OCI-LY7 (cell line): ENCODE results near the gene PON1. TPM values are rescaled to one million over a fixed set of nuclear protein-coding genes. Genes with fewer than 3 reads are reported as not detected.

Experiments used
- BruUV-seq: library from RNA; stranded (reverse); fragments of 400-500 nt; replicated peaks from 2 replicates; lab custom pipeline; 2021; lab: Mats Ljungman, UMichigan
- CTCF ChIA-PET: fragments of 300-600 bp; sonication (Branson Sonifier 250); formaldehyde crosslinking; loops from one replicate; lab custom pipeline; 2022; ENCODE audit warnings: antibody characterized with exemption; ENCODE audit not compliant: unreplicated experiment; lab: Charles Lee
- POLR2A ChIA-PET: fragments of 300-600 bp; sonication (Branson Sonifier 250); formaldehyde crosslinking; loops from one replicate; lab custom pipeline; 2022; ENCODE audit warnings: antibody characterized with exemption; lab: Charles Lee
- DNase-seq: peaks from one replicate; pipeline ENCODE4 v3.0.0-alpha.2; 2015; ENCODE audit warnings: low spot score
- H2AFZ ChIP-seq: fragments of 200-600 bp; sonication (generic), shearing (Covaris generic); 2 replicates; pipeline ENCODE4 v1.6.1; 2014; ENCODE audit warnings: mild to moderate bottlenecking, antibody characterized with exemption, low read length, moderate library complexity
- H3K27ac ChIP-seq: fragments of 200-600 bp; sonication (generic); 2 replicates; pipeline ENCODE4 v1.5.1; 2014; ENCODE audit warnings: mixed run types, low read depth, mild to moderate bottlenecking, moderate library complexity, low read length, inconsistent platforms; ENCODE audit not compliant: poor library complexity, severe bottlenecking
- H3K36me3 ChIP-seq: fragments of 200-600 bp; sonication (generic); 2 replicates; pipeline ENCODE4 v1.6.1; 2014; ENCODE audit warnings: mild to moderate bottlenecking, antibody characterized with exemption, low read length, moderate library complexity, mixed read lengths; ENCODE audit not compliant: insufficient read depth
- H3K4me1 ChIP-seq: fragments of 200-600 bp; sonication (generic); 2 replicates; pipeline ENCODE4 v1.5.1; 2014; ENCODE audit warnings: mild to moderate bottlenecking, low read length; ENCODE audit not compliant: insufficient read depth, poor library complexity, severe bottlenecking
- H3K4me2 ChIP-seq: fragments of 200-600 bp; sonication (generic); 2 replicates; pipeline ENCODE4 v1.6.1; 2014; ENCODE audit warnings: mild to moderate bottlenecking, low read length
- H3K4me3 ChIP-seq: fragments of 200-600 bp; sonication (generic); 2 replicates; pipeline ENCODE4 v1.5.1; 2014; ENCODE audit warnings: mild to moderate bottlenecking, low read depth, low read length; ENCODE audit not compliant: poor library complexity, severe bottlenecking
- H3K79me2 ChIP-seq: fragments of 200-600 bp; sonication (generic); 2 replicates; pipeline ENCODE4 v1.6.1; 2016; ENCODE audit warnings: low read depth, mild to moderate bottlenecking, low read length, moderate library complexity, mixed read lengths; ENCODE audit not compliant: insufficient read depth
- H3K9me2 ChIP-seq: fragments of 200-600 bp; sonication (generic); 2 replicates; pipeline ENCODE4 v1.6.1; 2016; ENCODE audit warnings: mild to moderate bottlenecking, low read length, mixed read lengths; ENCODE audit not compliant: insufficient read depth
- H3K9me3 ChIP-seq: fragments of 200-600 bp; sonication (generic); 2 replicates; pipeline ENCODE4 v1.6.1; 2014; ENCODE audit warnings: mild to moderate bottlenecking, mixed run types, low read length, mixed read lengths
- H4K20me1 ChIP-seq: fragments of 200-600 bp; sonication (generic); 2 replicates; pipeline ENCODE4 v1.6.1; 2014; ENCODE audit warnings: mild to moderate bottlenecking, antibody characterized with exemption, low read length, moderate library complexity, mixed read lengths; ENCODE audit not compliant: insufficient read depth
- CTCF ChIP-seq: fragments of 200-600 bp; sonication (generic); conservative IDR thresholded peaks from 2 replicates; pipeline ENCODE4 v1.5.1; 2014; ENCODE audit warnings: mild to moderate bottlenecking, antibody characterized with exemption, low read length, moderate library complexity, mixed read lengths
- EZH2phosphoT487 ChIP-seq: fragments of 200-600 bp; sonication (generic); IDR thresholded peaks from 2 replicates; pipeline ENCODE4 v1.6.1; 2018; ENCODE audit warnings: low read depth, borderline replicate concordance, mild to moderate bottlenecking, mixed run types, antibody characterized with exemption, low read length, moderate library complexity, mixed read lengths
- intact Hi-C: fragments of 100-400 bp; cut with micrococcal nuclease; formaldehyde crosslinking; loops from one replicate; pipeline ENCODE4 v1.10.0; 2022; ENCODE audit not compliant: unreplicated experiment
- total RNA-seq, 2 experiments: library from RNA; depleted of rRNA in 1 of 2; stranded (reverse); fragments of >200 nt in 1 of 2; shearing (Covaris generic) in 1 of 2; gene quantifications; 2 replicates each; pipeline ENCODE4 v1.2.3, GENCODE V29; 2014 to 2022

The PON1 gene
- total RNA-seq, 2 experiments from 2014 or later, result not detected

- Histone ChIP-seq H3K4me1 (no peaks in the 10 kb centered on the region), H3K27ac (no peak overlapping the region), H3K9me2 (no peaks in the 10 kb centered on the region), H4K20me1 (no peaks in the 10 kb centered on the region), H3K79me2 (no peaks in the 10 kb centered on the region), H3K9me3 (no peaks in the 10 kb centered on the region), H3K36me3 (no peaks in the 10 kb centered on the region), H3K4me2 (no peak overlapping the region), H3K4me3 (no peak overlapping the region), H2AFZ (no peak overlapping the region)
- no peak for DNase-seq
- BruUV-seq, result no TSS peak
- intact Hi-C loops, result no loop called here
- POLR2A ChIA-PET, result no interaction called here
- CTCF ChIA-PET, result no interaction called here
- TF ChIP-seq CTCF (no peak), EZH2phosphoT487 (no peak)
Measured at GRCh38 chr7:95321720-95322119, 2.6 kb downstream of the PON1 start.

- ChIA-PET CTCF (no interaction called here), POLR2A (interaction anchor here (1.1 kb wide), 1 partner anchor 10 kb away, joined by 3 read pairs; no protein-coding TSS in a partner anchor)
- no peak for TF ChIP-seq CTCF
- TF ChIP-seq EZH2phosphoT487, result no peak
Measured at GRCh38 chr7:95320651-95321050, 3.7 kb downstream of the PON1 start.

GRCh38 chr7:95319570-95319969 lies 4.8 kb downstream of the PON1 start:
- no peaks in the 10 kb centered on the region for H3K79me2 ChIP-seq
- H3K4me1 ChIP-seq, result no peaks in the 10 kb centered on the region
- intact Hi-C loops, result no loop called here

More at GRCh38 chr7:95320651-95321050, 3.7 kb downstream of the PON1 start:
- no peak overlapping the region for H3K27ac ChIP-seq
- no peaks in the 10 kb centered on the region for H3K79me2 ChIP-seq
- no peak for DNase-seq
- no peaks in the 10 kb centered on the region for H3K9me3 ChIP-seq
- H3K4me2 ChIP-seq, result no peak overlapping the region
- BruUV-seq, result no TSS peak
- H3K4me3 ChIP-seq, result no peak overlapping the region
- no peak overlapping the region for H2AFZ ChIP-seq
- no peaks in the 10 kb centered on the region for H3K9me2 ChIP-seq
- no peaks in the 10 kb centered on the region for H3K4me1 ChIP-seq
- intact Hi-C loops, result no loop called here
- H4K20me1 ChIP-seq, result no peaks in the 10 kb centered on the region
- no peaks in the 10 kb centered on the region for H3K36me3 ChIP-seq

More at GRCh38 chr7:95319570-95319969, 4.8 kb downstream of the PON1 start:
- Histone ChIP-seq H3K4me2 (no peak overlapping the region), H3K36me3 (no peaks in the 10 kb centered on the region), H3K27ac (no peak overlapping the region), H2AFZ (no peak overlapping the region), H3K9me2 (no peaks in the 10 kb centered on the region), H3K4me3 (no peak overlapping the region), H3K9me3 (no peaks in the 10 kb centered on the region), H4K20me1 (no peaks in the 10 kb centered on the region)
- DNase-seq, result no peak
- TF ChIP-seq CTCF (no peak), EZH2phosphoT487 (no peak)
- BruUV-seq, result no TSS peak
- ChIA-PET POLR2A (no interaction called here), CTCF (no interaction called here)
